ENCODE results near the gene TAL1. TPM values are rescaled to one million over a fixed set of nuclear protein-coding genes. Genes with fewer than 3 reads are reported as not detected.

Gene TAL1
- total RNA-seq, 6 donors from 2014 or later: 4.2 to 16.4 (median 10.8) TPM

GRCh38 chr1:47243910-47244309 lies 11.9 kb upstream of the TAL1 start:
- H3K27me3 ChIP-seq: no peaks in the 10 kb centered on the region
- H3K27ac ChIP-seq: peak overlapping the region in 2 of 4 donors; percentile 18 to 40
- H3K4me3 ChIP-seq: no peak overlapping the region
- H3K4me1 ChIP-seq: peaks cover 0 to 10% (median 8%) of the 10 kb centered on the region in 4 donors
- WGBS, 2 donors: 49 to 53% methylated on average over 5 of the region's 5 CpGs
- no peak for DNase-seq
- no peaks in the 10 kb centered on the region for H3K36me3 ChIP-seq
- H3K9me3 ChIP-seq: no peaks in the 10 kb centered on the region
- no peak for ATAC-seq (ENCODE audit: low FRiP score in 2 of 2)
- TF ChIP-seq EP300 (IDR thresholded peaks at IDR 0.05): peak in 1 of 4 donors; percentile 58
- TF ChIP-seq POLR2AphosphoS5 (IDR thresholded peaks at IDR 0.05): no peak

- 70 to 79% methylated on average over 11 of the region's 11 CpGs for WGBS, 2 donors
- ATAC-seq (ENCODE audit: low FRiP score in 2 of 2) (peak in 1 of 2 donors; percentile 57), DNase-seq (no peak)
- TF ChIP-seq POLR2AphosphoS5 (IDR thresholded peaks at IDR 0.05) (peak; percentile 75 to 81), EP300 (IDR thresholded peaks at IDR 0.05) (peak in 2 of 4 donors; percentile 77 to 91), POLR2A (IDR thresholded peaks at IDR 0.05) (no peak), CTCF (IDR thresholded peaks at IDR 0.05) (no peak)
- Histone ChIP-seq H3K9me3 (no peaks in the 10 kb centered on the region), H3K27me3 (no peaks in the 10 kb centered on the region), H3K4me1 (peaks cover 6 to 12% (median 10%) of the 10 kb centered on the region in 4 donors), H3K27ac (peak overlapping the region; percentile 47 to 85 (median 74)), H3K4me3 (no peak overlapping the region), H3K36me3 (no peaks in the 10 kb centered on the region)
Measured at GRCh38 chr1:47241114-47242113, 9.4 kb upstream of the TAL1 start.

- WGBS, 2 donors: 59 to 61% methylated on average over 5 of the region's 5 CpGs
- ATAC-seq (ENCODE audit: low FRiP score in 2 of 2): no peak
- no peaks in the 10 kb centered on the region for H3K36me3 ChIP-seq
- no peak for TF ChIP-seq EP300 (IDR thresholded peaks at IDR 0.05)
- TF ChIP-seq POLR2AphosphoS5 (IDR thresholded peaks at IDR 0.05): no peak
- TF ChIP-seq POLR2A (IDR thresholded peaks at IDR 0.05): no peak
- no peak for TF ChIP-seq CTCF (IDR thresholded peaks at IDR 0.05)
- H3K4me1 ChIP-seq: peaks cover 17 to 32% (median 26%) of the 10 kb centered on the region in 4 donors
- no peak overlapping the region for H3K4me3 ChIP-seq
- peaks cover 0 to 5% (median 0%) of the 10 kb centered on the region in 4 donors for H3K27me3 ChIP-seq
- DNase-seq: no peak
- no peak overlapping the region for H3K27ac ChIP-seq
- H3K9me3 ChIP-seq: no peaks in the 10 kb centered on the region
Measured at GRCh38 chr1:47238935-47239592, 7.0 kb upstream of the TAL1 start.

DNA sequence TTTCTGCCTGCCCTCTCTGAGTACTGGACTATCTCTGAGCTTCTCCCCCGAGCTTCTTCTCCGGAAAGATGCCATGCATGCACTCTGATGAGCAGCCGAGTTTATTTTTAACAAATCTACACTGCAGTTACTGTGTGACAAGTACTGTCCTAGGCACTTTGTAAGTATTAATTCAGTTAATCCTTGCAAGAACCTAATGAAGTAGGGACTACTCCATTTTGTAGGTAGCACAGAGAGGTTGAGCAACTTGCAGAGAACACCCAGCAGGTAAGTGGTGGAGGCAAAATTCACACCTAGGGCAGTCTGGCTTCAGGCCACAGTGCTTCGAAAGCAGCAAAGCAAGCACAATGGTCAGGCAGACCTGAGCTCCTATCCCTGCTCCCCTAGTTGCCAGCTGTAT lies 3.8 kb upstream of the TAL1 start:
- DNase-seq: no peak
- no peak overlapping the region for H3K4me3 ChIP-seq
- 48 to 84% methylated on average over 4 of the region's 4 CpGs for WGBS, 2 donors
- H3K4me1 ChIP-seq: peaks cover 29 to 51% (median 38%) of the 10 kb centered on the region in 4 donors
- no peaks in the 10 kb centered on the region for H3K9me3 ChIP-seq
- TF ChIP-seq POLR2AphosphoS5 (IDR thresholded peaks at IDR 0.05) (no peak), EP300 (IDR thresholded peaks at IDR 0.05) (no peak), CTCF (IDR thresholded peaks at IDR 0.05) (no peak), POLR2A (IDR thresholded peaks at IDR 0.05) (no peak)
- peak overlapping the region; percentile 58 to 91 (median 82) for H3K27ac ChIP-seq
- H3K36me3 ChIP-seq: no peaks in the 10 kb centered on the region
- peaks cover 0 to 23% (median 16%) of the 10 kb centered on the region in 4 donors for H3K27me3 ChIP-seq
- no peak for ATAC-seq (ENCODE audit: low FRiP score in 2 of 2)

GRCh38 chr1:47235241-47235681 lies 3.2 kb upstream of the TAL1 start:
- peak in 1 of 2 donors; percentile 24 for ATAC-seq (ENCODE audit: low FRiP score in 2 of 2)
- H3K4me1 ChIP-seq: peaks cover 32 to 51% (median 41%) of the 10 kb centered on the region in 4 donors
- H3K9me3 ChIP-seq: no peaks in the 10 kb centered on the region
- peak; percentile 38 to 74 for DNase-seq
- peak overlapping the region in 2 of 4 donors; percentile 6 to 18 for H3K4me3 ChIP-seq
- TF ChIP-seq POLR2AphosphoS5 (IDR thresholded peaks at IDR 0.05) (peak; percentile 57 to 79), CTCF (IDR thresholded peaks at IDR 0.05) (no peak), EP300 (IDR thresholded peaks at IDR 0.05) (peak in 2 of 4 donors; percentile 60 to 73)
- peaks cover 0 to 28% (median 19%) of the 10 kb centered on the region in 4 donors for H3K27me3 ChIP-seq
- no peaks in the 10 kb centered on the region for H3K36me3 ChIP-seq
- H3K27ac ChIP-seq: peak overlapping the region; percentile 58 to 91 (median 82)
- WGBS, 2 donors: 20 to 32% methylated on average over 7 to 21 of the region's 21 CpGs

All from upper lobe of left lung (tissue), 6 donors.